GM19397 (cell line): ENCODE data around the gene UGT1A9.
"Not testable (repeated sequence)": the region's sequence is repeated elsewhere in the genome, so short reads cannot be mapped to it uniquely, and the experiment has no call there.

Source experiments
- ATAC-seq: cut with Tn5 transposase; IDR thresholded peaks from one replicate; pipeline ENCODE4 v1.9.1; 2021; ENCODE audit warnings: mild to moderate bottlenecking, moderate library complexity; ENCODE audit not compliant: unreplicated experiment

Gene UGT1A9

GRCh38 chr2:233711312-233712008 lies 39.8 kb downstream of the UGT1A9 start:
- ATAC-seq: no peak

GRCh38 chr2:233712611-233713261 lies 41.0 kb downstream of the UGT1A9 start, which contains the start of gene UGT1A5:
Gene UGT1A5, plus strand, starts transcription at chr2:233712907. Its CDS starts 85 bp downstream, at chr2:233712992.
- ATAC-seq: no peak

- ATAC-seq: no peak
Observed at GRCh38 chr2:233713262-233713615, 41.5 kb downstream of the UGT1A9 start.

GRCh38 chr2:233714121-233714520 lies 42.4 kb downstream of the UGT1A9 start:
- ATAC-seq: no peak

- ATAC-seq: no peak
Observed at GRCh38 chr2:233718552-233718951, 46.9 kb downstream of the UGT1A9 start, which contains the start of gene UGT1A4. Gene UGT1A4, plus strand, starts transcription at chr2:233718736. Its CDS starts 85 bp downstream, at chr2:233718821.

- ATAC-seq: no peak
Observed at GRCh38 chr2:233728723-233729301, 57.1 kb downstream of the UGT1A9 start, which contains the start of gene UGT1A3. Gene UGT1A3, plus strand, starts transcription at chr2:233729042. Its CDS starts 85 bp downstream, at chr2:233729127.

- ATAC-seq: not testable (repeated sequence)
Observed at GRCh38 chr2:233736868-233737653, 65.4 kb downstream of the UGT1A9 start.

- ATAC-seq: no peak
Observed at GRCh38 chr2:233740870-233741269, 69.2 kb downstream of the UGT1A9 start.

GRCh38 chr2:233743464-233744259 lies 72.0 kb downstream of the UGT1A9 start:
- ATAC-seq: no peak

GRCh38 chr2:233745073-233745755 lies 73.5 kb downstream of the UGT1A9 start:
- ATAC-seq: no peak

- ATAC-seq: not testable (repeated sequence)
Observed at GRCh38 chr2:233745838-233746237, 74.1 kb downstream of the UGT1A9 start.

- no peak for ATAC-seq
Observed at GRCh38 chr2:233746475-233747282, 75.0 kb downstream of the UGT1A9 start.

- ATAC-seq: no peak
Observed at GRCh38 chr2:233747283-233747544, 75.5 kb downstream of the UGT1A9 start.

- ATAC-seq: not testable (repeated sequence)
Observed at GRCh38 chr2:233750689-233751088, 79.0 kb downstream of the UGT1A9 start.

GRCh38 chr2:233751212-233752009 lies 79.7 kb downstream of the UGT1A9 start:
- not testable (repeated sequence) for ATAC-seq

- ATAC-seq: no peak
Observed at GRCh38 chr2:233754872-233755611, 83.3 kb downstream of the UGT1A9 start.

GRCh38 chr2:233756429-233757081 lies 84.9 kb downstream of the UGT1A9 start:
- no peak for ATAC-seq
